ENCODE results near the gene EIF4E1B.

DNA sequence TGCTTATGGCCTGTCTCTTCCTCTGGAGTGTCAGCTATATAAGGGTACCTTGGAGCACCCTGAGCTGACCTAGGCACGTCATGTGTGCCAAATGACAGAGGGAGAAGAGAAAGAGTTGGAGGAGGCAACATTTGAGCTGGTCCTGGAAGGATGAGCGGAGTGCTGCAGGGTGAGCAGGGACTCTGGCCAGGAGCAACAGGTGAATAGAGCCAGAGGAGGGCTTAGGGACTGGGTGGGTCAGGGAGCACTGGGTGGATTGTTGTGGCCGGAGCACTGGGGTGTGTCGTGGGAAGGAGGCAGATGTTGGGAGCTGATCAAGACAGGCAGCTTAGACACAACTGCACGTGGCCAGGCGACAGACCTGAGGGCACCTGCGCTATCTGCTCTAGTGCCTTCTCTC is 60.4 kb downstream of the EIF4E1B start:
- TF ChIP-seq POLR2AphosphoS5 (IDR thresholded peaks at IDR 0.05) (no peak), CTCF (IDR thresholded peaks at IDR 0.05; ENCODE audit: poor library complexity, severe bottlenecking) (no peak), TAF1 (IDR thresholded peaks at IDR 0.05; ENCODE audit: low read depth) (no peak), MXI1 (conservative IDR thresholded peaks at IDR 0.05; ENCODE audit: poor library complexity, severe bottlenecking) (no peak), EZH2 (IDR thresholded peaks at IDR 0.05; ENCODE audit: borderline replicate concordance, insufficient read depth, low read length, poor library complexity, severe bottlenecking) (no peak), SMC3 (conservative IDR thresholded peaks at IDR 0.05; ENCODE audit: poor library complexity) (no peak), EP300 (conservative IDR thresholded peaks at IDR 0.05; ENCODE audit: poor library complexity, severe bottlenecking) (no peak)
- TF ChIP-seq, protein P1, sequence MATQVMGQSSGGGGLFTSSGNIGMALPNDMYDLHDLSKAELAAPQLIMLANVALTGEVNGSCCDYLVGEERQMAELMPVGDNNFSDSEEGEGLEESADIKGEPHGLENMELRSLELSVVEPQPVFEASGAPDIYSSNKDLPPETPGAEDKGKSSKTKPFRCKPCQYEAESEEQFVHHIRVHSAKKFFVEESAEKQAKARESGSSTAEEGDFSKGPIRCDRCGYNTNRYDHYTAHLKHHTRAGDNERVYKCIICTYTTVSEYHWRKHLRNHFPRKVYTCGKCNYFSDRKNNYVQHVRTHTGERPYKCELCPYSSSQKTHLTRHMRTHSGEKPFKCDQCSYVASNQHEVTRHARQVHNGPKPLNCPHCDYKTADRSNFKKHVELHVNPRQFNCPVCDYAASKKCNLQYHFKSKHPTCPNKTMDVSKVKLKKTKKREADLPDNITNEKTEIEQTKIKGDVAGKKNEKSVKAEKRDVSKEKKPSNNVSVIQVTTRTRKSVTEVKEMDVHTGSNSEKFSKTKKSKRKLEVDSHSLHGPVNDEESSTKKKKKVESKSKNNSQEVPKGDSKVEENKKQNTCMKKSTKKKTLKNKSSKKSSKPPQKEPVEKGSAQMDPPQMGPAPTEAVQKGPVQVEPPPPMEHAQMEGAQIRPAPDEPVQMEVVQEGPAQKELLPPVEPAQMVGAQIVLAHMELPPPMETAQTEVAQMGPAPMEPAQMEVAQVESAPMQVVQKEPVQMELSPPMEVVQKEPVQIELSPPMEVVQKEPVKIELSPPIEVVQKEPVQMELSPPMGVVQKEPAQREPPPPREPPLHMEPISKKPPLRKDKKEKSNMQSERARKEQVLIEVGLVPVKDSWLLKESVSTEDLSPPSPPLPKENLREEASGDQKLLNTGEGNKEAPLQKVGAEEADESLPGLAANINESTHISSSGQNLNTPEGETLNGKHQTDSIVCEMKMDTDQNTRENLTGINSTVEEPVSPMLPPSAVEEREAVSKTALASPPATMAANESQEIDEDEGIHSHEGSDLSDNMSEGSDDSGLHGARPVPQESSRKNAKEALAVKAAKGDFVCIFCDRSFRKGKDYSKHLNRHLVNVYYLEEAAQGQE (IDR thresholded peaks at IDR 0.05; ENCODE audit: borderline replicate concordance), result no peak

Data from neural cell (in vitro differentiated cells).